ENCODE data around the gene ZBTB16. TPM values are rescaled to one million over a fixed set of nuclear protein-coding genes. Genes with fewer than 3 reads are reported as not detected.

ZBTB16 gene
- total RNA-seq, 1 donor from 2014 or later, result 21.9 TPM

DNA sequence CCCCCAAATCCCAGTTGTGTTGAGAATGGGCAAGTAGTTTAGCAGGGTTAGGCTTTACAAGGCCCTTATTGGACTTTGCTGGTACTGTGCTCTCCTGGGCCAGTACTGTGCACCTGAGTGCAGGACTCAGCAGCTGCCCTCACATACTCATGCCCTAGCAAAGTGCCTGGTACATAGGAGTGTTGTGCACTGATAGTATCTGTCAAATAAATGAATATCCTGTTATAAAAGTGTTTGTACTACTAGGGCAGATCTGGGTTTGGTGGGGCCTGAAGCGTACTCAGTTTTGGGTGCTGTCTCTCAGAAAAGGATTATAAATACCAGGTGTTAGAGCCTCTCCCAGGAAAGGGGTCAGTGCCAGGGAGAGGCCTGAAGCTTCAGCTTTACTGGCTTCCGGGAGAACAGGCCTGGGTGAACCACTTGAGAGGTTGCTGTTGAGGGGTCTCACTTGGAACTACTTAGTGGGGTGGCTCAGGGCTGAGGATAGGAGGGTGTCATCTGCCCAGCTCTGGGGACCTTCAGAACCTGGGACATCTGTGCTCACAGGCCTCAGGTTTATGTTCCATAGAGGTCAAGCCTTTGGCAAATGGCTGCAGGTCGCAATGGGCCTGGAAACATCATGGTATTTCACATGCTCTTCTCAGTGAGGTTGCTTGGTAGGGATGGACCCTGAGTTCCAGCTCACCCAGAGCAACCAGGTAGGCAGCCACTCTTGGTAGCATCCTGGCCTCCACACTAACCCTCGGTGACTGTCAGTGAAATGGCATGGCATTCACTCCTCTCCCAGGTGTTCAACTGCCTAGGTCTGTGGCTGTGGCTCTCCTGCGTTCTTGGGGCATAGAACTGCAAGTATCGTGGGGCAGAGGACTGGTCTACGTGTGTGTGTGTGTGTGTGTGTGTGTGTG lies 106.1 kb downstream of the ZBTB16 start:
- peaks cover 96% of the 10 kb centered on the region for H3K4me1 Mint-ChIP-seq (ENCODE audit: low read depth)
- TF ChIP-seq, protein P1, sequence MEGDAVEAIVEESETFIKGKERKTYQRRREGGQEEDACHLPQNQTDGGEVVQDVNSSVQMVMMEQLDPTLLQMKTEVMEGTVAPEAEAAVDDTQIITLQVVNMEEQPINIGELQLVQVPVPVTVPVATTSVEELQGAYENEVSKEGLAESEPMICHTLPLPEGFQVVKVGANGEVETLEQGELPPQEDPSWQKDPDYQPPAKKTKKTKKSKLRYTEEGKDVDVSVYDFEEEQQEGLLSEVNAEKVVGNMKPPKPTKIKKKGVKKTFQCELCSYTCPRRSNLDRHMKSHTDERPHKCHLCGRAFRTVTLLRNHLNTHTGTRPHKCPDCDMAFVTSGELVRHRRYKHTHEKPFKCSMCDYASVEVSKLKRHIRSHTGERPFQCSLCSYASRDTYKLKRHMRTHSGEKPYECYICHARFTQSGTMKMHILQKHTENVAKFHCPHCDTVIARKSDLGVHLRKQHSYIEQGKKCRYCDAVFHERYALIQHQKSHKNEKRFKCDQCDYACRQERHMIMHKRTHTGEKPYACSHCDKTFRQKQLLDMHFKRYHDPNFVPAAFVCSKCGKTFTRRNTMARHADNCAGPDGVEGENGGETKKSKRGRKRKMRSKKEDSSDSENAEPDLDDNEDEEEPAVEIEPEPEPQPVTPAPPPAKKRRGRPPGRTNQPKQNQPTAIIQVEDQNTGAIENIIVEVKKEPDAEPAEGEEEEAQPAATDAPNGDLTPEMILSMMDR (IDR thresholded peaks at IDR 0.05), result no peak
- no peaks in the 10 kb centered on the region for H3K27me3 Mint-ChIP-seq (ENCODE audit: low read depth)
- no peak overlapping the region for H3K4me3 Mint-ChIP-seq (ENCODE audit: unreplicated experiment)
- peak overlapping the region; percentile 98 for H3K27ac Mint-ChIP-seq (ENCODE audit: unreplicated experiment)
- H3K36me3 Mint-ChIP-seq (ENCODE audit: low read depth), result no peaks in the 10 kb centered on the region
- no peaks in the 10 kb centered on the region for H3K9me3 Mint-ChIP-seq (ENCODE audit: low read depth)
- DNase-seq (ENCODE audit: low spot score), result no peak

DNA sequence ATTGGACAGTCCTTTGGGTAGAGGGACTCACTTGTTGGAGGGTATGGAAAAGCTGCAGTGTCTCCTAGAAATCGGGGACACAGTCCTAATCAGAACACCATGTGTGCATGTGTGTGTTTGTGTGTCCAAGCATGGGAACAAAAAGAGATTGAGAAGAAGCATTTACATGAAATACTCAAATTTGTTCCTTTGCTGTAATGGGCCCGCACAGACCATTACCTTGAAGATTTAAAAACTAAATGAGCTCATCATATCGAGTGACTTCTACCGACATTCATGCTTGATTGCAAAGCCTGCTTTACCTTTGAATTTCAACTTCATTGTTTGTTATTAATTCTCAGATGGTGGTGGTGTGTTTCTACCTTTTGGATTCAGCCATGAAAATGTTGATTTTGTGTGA lies 106.9 kb downstream of the ZBTB16 start:
- Mint-ChIP-seq H3K27ac (ENCODE audit: unreplicated experiment) (peak overlapping the region; percentile 75), H3K4me3 (ENCODE audit: unreplicated experiment) (peak overlapping the region; percentile 14), H3K36me3 (ENCODE audit: low read depth) (no peaks in the 10 kb centered on the region), H3K4me1 (ENCODE audit: low read depth) (peaks cover 96% of the 10 kb centered on the region), H3K27me3 (ENCODE audit: low read depth) (no peaks in the 10 kb centered on the region), H3K9me3 (ENCODE audit: low read depth) (no peaks in the 10 kb centered on the region)
- no peak for DNase-seq (ENCODE audit: low spot score)
- TF ChIP-seq, protein P1 (IDR thresholded peaks at IDR 0.05), result no peak

DNA sequence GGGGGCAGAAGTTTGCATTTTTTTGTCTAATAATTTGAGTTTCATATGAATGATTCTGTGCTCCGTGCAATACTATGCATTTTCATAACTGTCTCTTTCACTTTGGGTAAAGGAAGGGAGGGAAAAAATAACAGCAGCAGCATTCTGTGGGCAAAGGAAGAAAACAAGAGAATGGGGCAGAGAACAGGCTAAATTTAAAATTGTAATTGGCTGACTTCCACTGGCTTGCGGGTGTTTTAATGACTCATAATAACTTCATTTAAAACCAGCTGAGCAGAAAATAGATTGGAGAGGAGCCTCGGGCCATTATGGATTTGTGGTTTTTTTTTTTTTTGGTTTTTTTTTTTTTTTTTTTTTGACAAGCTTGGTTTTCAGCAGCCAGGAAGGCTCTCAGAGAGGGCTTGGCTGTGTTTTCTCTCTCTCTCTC lies 107.4 kb downstream of the ZBTB16 start:
- Mint-ChIP-seq H3K27ac (ENCODE audit: unreplicated experiment) (peak overlapping the region; percentile 75), H3K4me3 (ENCODE audit: unreplicated experiment) (peak overlapping the region; percentile 14), H3K4me1 (ENCODE audit: low read depth) (peaks cover 96% of the 10 kb centered on the region), H3K27me3 (ENCODE audit: low read depth) (no peaks in the 10 kb centered on the region), H3K36me3 (ENCODE audit: low read depth) (peaks cover 1% of the 10 kb centered on the region), H3K9me3 (ENCODE audit: low read depth) (no peaks in the 10 kb centered on the region)
- TF ChIP-seq, protein P1 (IDR thresholded peaks at IDR 0.05), result no peak
- no peak for DNase-seq (ENCODE audit: low spot score)

DNA sequence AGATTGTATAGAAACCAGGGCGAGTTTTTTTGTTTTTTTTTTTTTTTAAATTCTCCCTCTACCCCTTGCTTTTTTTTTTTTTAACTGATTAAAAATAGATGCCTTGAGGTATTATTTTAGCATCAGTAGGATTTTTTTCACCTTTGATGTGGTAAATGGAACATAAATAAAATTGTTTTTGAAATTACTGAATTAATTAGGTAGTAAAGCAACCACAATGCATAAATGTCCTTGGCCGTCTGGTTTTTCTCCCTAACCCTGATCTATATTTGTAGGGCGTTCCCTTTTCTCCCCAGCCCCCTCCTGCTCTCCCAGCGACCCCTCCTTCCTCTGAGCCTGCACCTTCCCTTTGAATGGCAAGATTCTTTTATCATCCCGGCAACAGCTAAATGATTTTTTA lies 107.8 kb downstream of the ZBTB16 start:
- H3K9me3 Mint-ChIP-seq (ENCODE audit: low read depth), result no peaks in the 10 kb centered on the region
- DNase-seq (ENCODE audit: low spot score), result no peak
- H3K36me3 Mint-ChIP-seq (ENCODE audit: low read depth), result peaks cover 1% of the 10 kb centered on the region
- H3K27me3 Mint-ChIP-seq (ENCODE audit: low read depth), result no peaks in the 10 kb centered on the region
- TF ChIP-seq, protein P1 (IDR thresholded peaks at IDR 0.05), result no peak
- H3K27ac Mint-ChIP-seq (ENCODE audit: unreplicated experiment), result peak overlapping the region; percentile 75
- H3K4me1 Mint-ChIP-seq (ENCODE audit: low read depth), result peaks cover 96% of the 10 kb centered on the region
- H3K4me3 Mint-ChIP-seq (ENCODE audit: unreplicated experiment), result no peak overlapping the region

DNA sequence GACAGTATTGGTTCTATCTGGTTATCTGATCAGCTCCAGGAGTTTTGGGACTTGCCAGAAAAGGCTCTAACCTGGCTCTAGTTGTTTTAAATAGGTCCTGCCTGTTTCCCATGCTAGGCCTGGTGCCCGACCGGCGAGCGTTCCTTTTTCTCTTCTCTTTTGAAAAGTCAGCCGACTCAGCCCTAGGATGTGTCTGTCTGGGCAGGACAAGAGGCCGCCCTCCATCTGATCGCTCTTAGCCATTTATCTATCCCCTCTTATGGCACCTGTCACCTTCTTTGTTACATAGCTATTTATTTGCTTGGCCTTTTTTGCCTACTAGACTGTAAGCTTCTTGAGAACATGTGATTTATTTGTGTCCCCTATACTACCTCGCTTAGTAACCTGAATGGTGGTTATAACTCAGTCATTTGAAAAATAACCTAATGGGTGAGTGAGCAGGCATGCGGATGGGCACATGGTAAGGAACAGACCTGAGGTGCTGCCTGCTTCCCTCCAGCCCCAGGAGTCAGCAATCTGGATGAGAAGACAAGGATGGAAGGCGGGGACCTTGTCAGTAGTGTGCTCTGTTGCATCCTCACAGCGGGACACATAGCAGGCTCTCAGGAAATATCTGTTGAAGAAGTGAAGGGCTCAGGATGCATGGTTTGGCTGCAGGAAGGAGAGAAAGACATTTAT lies 108.4 kb downstream of the ZBTB16 start:
- TF ChIP-seq, protein P1 (IDR thresholded peaks at IDR 0.05), result no peak
- Mint-ChIP-seq H3K4me3 (ENCODE audit: unreplicated experiment) (no peak overlapping the region), H3K27ac (ENCODE audit: unreplicated experiment) (peak overlapping the region; percentile 75), H3K9me3 (ENCODE audit: low read depth) (no peaks in the 10 kb centered on the region), H3K4me1 (ENCODE audit: low read depth) (peaks cover 96% of the 10 kb centered on the region), H3K27me3 (ENCODE audit: low read depth) (no peaks in the 10 kb centered on the region), H3K36me3 (ENCODE audit: low read depth) (peaks cover 1% of the 10 kb centered on the region)
- DNase-seq (ENCODE audit: low spot score), result no peak
